C1 segment of cervical spinal cord (tissue), 14 donors: ENCODE measurements around the gene TBL1X.

Experiments
- DNase-seq, 14 donors: peaks; one replicate each; lab custom pipeline; 2025; lab: John Stamatoyannopoulos, UW

TBL1X gene

DNA sequence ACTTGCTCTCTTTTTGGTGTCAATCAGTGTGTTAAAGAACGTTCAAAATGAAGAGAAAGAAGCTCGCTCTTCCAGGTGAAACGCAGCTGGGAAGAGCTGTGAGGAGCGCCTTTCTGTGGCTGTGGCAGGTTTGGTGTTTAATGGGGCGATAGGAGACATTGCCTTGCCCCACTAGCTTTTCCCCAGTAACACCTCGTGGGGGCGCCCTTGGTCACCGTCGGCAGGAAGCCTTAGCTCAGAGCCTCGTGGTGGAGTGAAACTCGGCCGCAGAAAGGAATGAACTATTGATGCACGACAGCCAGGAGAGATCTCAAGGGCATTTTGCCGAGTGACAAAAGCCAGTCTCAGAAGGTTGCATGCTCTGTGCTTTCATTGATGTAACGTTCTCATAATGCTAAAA is 235.7 kb downstream of the TBL1X start:
- DNase-seq, result no peak

DNA sequence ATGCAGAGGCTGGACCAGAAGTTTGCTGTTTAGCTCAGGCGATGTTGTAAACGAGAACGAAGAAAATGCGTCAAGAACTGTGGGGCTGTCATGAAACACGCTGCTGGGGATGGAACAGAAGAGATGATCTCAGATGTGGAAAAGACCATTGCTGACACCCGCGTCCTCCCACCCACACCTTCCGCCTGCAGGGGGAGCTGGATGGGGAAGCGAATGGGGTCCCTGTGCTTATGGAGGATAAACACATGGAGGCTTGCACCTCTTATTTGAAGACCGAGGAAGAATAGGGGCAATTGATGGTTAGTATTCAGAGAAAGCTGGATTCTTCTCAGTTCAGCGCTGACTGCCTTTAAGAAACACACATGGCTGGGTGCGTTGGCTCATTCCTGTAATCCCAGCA is 236.9 kb downstream of the TBL1X start:
- no peak for DNase-seq

DNA sequence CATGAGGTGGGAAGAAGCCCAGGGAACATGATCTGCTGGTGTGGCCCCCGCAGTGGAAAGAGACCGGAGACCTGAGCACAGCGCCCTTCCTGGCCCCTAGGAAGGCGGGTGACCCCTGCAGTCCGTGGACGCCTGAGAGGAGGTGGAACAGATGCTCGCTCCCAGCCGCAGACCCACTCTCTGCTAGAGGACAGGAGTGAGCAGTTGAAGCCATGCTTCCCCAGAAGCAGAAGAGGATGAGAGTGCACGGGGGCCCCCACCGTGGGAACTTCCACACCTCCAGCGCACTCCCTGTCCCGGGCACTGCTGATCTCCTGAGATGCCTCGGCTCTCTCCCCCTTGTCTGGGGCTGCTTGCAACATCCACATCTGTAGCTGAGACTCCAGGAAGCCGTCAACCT is 238.5 kb downstream of the TBL1X start:
- DNase-seq, result no peak

DNA sequence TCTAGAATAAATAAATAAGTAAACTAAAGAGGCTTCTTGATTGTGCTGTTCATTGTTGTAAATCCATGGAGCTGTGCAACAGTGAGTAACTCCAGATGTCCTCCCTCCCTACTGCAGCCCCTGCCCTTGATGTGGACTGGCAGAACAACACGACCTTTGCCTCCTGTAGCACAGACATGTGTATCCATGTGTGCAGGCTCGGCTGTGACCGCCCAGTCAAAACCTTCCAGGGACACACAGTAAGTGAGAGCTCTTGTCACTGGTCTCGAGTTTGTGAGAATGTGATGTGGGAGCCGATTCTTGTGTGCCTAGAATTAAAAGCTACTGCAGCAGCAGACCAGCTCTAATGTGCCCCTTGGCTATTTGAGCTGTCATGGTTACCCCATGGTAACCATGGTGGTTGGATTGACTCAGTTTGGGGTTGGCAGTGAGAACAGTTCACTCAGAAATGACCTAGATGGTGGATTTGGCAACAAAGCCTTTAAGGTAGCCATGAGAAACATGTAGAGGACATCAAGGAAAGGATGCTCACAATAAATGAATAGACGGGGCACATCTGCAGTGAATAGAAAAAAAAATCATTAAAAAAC is 240.1 kb downstream of the TBL1X start:
- no peak for DNase-seq

DNA sequence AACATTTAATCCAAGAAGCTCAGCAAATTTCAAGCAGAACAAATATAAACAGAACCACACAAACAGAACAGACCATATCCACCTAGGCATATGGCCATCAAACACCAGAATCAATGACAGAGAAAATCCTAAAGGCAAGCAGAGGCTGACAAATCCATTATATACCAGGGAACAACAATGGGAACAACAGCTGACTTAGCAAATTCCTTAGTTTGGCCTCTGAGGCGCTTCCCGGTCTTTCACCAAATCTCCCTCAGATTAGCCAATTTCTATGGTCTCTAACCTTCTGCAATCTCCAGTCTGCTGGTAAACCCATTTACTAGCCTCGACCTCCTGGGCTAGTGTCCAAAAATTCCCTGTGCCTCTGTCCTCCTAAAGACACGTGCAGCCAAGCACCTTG is 241.6 kb downstream of the TBL1X start:
- DNase-seq, result no peak

DNA sequence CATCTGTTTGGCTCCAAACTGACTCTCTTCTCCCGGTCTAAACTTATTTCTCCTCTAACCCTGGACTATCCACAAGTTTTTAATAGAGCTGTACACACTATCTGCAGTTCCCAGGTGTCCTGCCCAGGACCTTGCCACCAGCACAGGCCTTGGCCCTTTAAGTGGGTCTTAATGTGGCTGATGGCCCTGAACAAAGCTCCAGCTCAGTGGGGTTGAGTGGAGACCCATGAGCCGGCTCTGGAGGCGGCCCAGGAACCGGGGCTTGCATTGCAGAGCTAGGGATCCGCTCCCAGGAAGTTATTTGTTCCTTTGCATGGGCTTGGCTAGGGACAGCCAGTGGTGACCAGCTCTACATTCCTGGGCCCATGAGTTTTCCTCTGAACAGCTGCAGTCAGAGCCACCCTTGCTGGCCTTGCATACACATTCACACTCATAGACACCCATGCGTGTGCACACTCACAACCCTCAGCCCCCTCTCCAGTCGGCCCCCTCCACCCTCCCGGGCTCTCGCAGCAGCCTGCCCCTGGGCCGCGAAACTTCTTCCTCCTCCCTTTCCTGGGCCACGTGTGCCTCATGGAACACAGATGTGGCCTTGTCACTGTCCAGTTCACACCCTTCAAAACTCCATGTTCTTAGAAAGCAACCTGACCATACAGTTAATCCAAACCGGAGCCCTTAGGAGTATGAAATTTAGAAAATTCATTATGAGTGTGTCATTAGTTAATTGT is 242.6 kb downstream of the TBL1X start:
- DNase-seq, result no peak

DNA sequence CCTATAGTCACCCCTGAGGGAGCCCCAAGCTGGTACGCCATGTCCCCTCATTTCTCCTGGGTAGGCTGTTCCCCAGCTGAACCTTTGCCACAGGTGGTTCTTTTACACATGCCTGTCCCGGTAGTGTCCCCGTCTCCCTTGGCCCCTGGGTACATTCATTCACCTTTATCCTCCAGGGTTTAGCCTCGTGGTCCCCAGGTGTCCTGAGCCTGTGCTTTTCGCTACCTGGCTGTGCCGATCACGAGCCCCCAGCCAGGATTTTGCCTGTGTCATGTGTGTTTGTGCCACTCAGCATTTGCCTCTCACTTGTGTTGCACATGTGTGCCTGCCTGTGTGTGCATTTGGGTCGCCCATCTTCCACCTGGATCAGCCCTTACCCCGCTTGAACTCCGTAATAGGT is 243.2 kb downstream of the TBL1X start:
- no peak for DNase-seq

DNA sequence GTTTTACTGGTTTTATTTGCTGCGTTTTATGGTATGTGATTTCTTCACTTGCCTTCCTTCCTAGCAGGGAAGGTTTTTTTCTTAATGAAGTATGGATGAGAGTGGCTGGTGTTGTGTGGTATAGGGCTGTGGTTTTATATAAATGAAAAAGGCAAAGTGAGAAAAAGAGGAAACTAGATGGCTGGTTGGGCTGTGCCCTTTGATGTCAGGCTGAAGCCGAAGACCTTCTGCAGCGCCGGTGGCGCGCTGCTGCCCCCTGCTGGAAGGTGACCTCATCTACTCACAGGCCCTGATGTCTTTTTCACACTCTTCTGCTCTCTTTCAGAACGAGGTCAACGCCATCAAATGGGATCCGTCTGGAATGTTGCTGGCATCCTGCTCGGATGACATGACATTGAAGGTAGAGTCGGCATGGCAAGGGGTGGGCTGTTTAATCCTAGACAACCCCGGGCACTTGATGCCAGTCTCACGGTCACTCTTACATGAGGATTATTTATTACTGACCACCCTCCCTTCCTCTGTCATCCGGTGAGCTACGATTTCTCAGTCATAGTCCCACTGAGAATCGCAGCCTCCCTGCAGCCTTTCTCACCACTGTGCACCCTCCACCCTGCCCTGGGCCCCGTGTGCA is 244.2 kb downstream of the TBL1X start:
- DNase-seq, result peak in 12 of 14 donors; percentile 5 to 77 (median 38)

DNA sequence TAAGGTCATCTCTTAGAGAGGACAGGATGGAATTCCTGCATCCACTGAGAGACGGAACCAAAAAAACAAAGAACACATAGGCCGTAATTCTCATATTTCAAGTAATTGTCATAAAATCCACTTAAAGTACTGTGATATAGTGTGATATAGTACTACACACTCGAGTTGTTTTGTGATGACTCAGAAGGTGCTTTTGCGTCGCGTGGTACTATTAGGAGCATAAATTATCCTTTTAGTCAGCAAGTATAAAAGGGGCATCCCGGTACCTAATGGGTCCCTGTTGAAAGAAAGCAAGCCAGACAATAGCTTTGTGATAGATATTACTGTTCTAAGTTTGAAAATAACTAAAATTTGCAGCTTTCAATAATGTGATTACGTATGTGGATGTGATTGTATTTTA is 245.5 kb downstream of the TBL1X start:
- no peak for DNase-seq

DNA sequence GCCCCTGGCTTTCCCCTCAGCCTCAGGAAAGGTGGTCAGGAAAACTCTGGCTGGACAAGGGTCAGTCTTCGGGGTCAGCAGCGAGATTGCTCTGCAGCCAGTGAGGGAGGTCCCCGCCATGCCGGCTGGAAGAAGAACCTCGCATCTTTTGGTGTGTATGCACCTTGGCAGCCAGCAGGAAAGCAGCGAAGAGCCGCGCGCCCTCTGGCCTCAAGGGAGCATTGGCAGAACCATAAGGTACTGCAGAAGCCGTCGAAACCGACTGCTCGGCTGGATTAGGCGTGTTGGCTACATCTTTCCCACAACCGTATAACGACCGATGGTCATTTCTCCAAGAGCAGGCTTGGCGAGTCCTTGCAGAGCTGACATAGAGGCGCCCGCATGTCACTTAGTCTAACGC is 252.5 kb downstream of the TBL1X start:
- DNase-seq, result no peak

DNA sequence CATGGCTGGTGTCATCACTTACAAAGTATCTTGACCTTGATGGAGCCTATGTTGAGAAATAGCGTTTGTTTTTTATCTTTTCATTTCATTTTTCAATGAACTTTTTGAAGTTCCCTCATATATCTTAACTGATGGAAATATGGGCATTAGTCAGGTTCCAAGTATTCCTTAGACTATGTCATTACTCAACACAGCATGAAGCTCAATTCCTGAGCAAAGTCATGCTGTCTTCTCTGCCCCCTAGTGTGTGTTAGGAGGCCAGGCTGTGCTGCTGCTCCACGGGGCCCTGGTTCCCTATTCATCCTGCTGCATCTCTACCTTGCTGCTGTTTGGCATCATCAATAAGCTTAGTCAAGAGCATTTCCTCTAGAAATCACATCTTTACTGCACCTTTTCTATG is 259.9 kb downstream of the TBL1X start:
- no peak for DNase-seq

DNA sequence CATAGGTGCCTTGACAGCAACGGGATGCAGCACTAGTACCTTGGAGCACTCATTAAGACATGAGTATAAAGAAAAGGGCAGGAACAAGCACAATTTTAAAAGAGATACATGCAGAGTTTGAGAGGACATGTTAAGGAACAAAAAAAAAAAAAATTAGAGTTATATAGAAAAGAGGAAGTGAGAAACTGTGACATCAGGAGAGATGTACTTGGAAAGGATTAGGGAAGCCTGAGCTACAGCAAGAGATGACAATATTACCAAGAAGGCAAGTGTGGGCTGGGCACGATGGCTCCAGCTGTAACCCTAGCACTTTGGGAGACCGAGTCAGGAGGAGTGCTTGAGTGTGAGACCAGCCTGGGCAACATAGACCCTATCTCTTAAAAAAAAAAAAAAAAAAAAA is 263.4 kb downstream of the TBL1X start:
- no peak for DNase-seq

DNA sequence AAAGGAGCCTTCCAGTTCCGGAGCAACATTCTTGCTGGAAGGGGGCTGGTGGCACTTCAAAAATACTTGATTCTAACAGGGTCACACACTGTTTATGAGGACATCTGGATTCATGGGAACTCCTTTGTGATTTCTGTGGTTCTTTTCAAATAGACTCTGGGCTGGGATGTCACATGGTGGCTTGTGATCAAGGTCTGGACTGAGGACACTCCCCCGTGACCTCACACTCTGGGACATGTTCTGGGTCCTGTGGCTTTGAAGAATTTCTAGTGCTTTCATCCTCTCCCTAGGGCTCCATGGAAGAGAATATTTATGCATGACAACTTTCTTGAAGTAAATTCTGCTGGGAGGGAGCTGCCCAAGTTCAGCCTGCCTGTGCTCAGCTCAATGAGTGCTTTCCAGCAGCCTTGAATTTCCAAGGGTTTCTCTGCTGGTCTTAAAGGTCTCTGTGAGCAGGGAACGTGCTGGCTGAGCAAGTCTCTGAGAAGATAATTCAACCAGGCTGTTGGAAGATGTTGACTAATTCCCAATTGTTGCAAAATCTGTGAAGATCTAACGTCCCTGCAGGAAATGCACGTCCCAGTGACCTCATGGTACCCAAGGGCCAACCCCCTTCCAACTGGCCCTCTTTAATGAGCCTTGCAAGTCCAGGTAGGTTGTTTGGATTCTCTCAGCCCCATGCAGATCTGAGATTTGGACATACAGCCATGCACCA is 264.5 kb downstream of the TBL1X start:
- no peak for DNase-seq

DNA sequence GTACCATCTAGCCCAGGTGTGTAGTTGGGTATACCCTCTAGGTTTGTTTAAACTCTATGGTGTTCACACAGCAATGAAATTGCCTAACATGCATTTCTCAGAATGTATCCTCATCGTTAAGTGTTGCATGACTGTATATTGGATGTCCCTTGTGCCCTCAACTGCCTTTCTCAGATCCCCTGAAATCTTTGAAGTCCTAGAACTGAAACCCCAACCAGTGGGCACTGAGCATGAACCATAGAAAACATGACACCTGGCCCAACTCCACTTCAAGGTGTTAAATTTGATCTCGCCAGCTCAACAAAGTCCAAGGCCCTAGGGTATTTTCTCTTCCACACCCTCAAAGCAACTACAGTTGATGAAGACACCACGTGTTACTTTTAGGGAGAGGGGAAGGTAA is 265.2 kb downstream of the TBL1X start:
- DNase-seq, result no peak

DNA sequence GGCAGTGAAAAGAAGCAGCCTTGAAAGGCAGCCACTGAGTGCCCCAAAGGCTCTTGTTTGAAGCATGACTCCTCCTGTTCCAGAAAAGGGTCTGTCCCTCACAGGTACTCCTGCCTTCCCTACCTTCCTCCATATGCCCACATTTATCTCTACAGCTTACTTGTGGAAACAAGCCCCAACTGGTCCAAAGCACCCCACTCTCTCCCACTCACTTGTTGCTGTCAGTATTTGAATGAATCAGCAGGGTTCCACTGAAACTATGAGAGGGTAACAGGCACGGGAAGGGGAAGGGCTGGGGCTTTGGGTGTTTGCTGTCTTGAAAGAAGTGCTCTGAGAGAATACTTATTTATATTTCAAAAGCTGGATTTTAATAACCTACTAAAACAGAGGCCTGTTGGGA is 265.9 kb downstream of the TBL1X start:
- DNase-seq, result no peak

DNA sequence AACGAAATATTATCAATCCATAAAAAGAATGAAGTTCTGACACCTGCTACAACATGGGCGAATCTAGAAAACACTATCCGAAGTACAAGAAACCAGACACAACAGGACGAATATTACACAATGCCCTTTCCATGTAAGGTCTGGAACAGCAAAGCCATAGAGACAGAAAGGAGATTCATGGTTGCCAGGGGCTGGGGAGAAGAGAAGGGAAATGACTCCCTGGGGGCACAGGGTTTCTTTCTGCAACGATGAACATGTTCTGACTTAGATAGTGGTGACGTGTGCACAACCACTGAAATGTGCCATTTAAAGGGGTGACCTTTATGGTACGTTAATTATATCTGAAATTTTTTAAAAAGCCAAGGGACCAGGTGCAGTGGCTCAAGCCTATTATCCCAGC is 272.5 kb downstream of the TBL1X start:
- no peak for DNase-seq

DNA sequence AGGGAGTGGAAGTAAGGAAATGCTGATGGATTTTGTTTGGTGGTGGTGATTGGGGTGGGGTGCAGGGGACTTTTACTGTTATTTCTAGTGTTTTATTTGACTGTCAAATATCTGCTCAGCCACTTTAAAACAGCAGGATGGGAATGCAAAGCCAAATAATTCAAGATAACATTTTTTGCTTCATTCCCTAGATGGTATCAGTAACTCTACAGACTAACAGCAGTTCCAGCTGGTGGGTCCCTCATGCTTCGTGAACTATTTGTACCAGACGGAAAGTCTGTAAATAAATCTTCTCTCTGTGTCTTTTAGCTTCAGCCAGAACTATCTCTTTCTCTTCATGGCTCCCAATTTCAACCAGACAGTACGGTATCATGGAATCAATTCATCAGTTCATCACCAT is 273.3 kb downstream of the TBL1X start:
- DNase-seq, result no peak

DNA sequence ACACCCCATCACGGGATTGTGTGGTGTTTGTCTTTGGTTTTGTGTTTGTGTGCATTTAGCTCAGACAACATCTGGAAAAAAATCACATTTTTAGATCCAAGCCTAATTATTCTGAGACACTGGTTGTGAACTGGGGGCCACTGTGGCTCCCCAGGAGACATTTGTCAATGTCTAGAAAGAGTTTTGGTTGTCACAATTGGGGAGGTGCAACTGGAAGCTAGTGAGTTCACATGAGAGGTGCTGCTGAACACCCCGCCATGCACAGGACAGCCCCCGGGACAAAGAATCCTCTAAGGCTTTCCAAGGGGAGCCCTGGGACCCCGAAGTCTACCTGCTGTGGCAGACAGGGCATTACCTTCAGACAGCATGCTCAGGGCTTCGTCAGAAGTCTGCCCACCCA is 274.3 kb downstream of the TBL1X start:
- no peak for DNase-seq

DNA sequence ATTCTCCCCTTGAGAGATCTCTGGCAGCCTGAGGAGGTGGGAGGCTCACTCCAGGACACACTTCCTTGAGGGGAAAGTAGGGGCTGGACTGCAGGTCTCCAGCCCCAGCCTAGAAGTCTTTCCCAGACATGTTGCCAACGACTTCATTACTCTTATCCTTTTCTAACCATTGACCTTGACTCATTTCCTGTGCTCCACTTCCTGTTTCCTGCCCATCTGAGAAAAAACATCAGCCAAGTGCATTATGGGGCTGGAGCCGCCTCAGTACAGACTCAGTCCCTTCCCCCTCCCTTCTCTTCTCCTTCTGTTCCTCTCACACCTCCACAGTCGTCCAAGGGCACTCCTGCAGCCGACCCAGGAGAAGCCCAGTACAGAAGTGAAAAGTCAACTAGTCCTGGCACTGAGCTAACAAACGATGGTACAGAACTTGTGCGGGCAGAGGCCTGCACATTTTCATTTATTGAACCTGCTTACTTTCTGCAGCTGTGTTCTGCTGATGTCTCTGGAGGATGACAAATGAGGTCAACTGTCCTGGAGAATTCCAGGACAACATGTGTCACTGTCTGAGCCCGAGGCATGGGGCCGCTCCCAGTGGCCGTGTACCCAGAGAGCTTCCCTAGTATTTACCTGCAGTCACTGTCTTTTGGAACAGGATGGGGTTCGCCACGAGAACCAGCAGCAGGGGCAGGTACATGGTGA is 280.7 kb downstream of the TBL1X start:
- no peak for DNase-seq

DNA sequence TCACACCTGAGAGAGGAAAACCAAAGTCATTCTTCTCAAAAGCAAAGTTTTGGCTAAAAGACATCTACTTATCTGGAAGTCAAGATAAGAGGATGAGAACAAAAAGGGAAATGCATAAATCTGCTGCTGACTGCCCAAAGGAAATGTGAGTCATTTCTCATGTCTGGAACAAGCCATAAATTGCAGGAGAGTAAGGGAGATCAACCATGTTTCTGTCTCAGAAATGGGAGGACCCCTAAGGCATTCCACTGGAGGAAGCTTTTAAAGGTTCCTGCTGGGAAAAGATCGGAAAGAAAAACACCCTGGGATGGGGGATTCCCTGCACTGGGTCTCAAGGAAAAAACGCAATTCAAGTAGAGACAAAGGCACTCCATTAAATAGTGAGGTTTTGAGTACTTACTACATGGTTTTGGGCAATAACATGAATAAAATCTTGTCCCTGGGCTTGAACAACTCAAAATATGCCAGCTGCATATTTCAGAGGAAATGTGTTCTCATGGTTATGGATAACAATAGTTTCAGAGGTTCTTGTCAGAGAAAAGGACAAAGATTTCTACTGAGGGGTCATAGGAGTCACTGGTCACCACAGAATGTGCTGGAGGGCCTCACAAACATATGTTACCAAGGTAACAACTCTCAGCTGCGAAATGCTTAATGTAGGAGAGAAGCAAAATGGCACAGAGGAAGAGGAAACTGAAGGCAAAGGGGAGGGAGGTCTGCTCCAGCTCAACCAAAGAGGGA is 281.5 kb downstream of the TBL1X start:
- DNase-seq, result no peak

DNA sequence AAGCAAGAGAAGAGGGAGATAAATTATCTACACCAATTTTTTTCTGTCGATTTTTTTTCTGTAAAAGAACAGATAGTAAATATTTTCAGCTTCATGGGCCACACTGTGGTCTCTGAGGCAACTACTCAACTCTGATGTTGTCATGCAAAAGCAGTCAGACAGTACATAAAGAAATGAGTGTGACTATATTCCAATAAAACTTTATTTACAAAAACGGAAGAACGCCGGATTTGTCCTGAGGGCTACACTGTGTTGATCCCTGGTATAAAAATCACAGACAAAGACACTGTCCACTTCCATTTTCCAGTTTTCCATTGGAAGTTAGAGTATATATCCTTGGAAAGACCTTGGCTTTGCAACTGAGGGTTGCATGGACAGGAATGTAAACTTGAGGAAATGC is 282.8 kb downstream of the TBL1X start:
- DNase-seq, result no peak
